Body of pancreas (tissue), 4 donors: ENCODE measurements around the gene MARCHF3. TPM values are rescaled to one million over a fixed set of nuclear protein-coding genes. Genes with fewer than 3 reads are reported as not detected.

Source experiments
- ATAC-seq: fragments of 150-250 bp; one replicate; pipeline ENCODE4 v1.9.1; 2016
- DNase-seq, 4 donors: peaks; one replicate each; pipeline ENCODE4 v3.0.0-alpha.2; 2019
- H3K27ac ChIP-seq, 4 donors: fragments of 200-600 bp; sonication (generic); 1 replicate in 3 of 4; 2 replicates in 1 of 4; pipeline versions ENCODE4 v1.5.1 to v1.6.1; 2016 to 2019; ENCODE audit warnings: mild to moderate bottlenecking in 1 of 4, mixed read lengths in 1 of 4, moderate library complexity in 1 of 4
- H3K27me3 ChIP-seq, 2 donors: fragments of 200-600 bp; sonication (generic); one replicate each; pipeline ENCODE4 v1.6.0; 2016; ENCODE audit warnings: mild to moderate bottlenecking in 1 of 2
- H3K36me3 ChIP-seq, 2 donors: fragments of 200-600 bp; sonication (generic); replicated peaks in 1 of 2; 2 replicates each; pipeline ENCODE4 v1.5.1; 2016; ENCODE audit warnings: low read depth in 2 of 2; ENCODE audit not compliant: insufficient read depth in 1 of 2
- H3K4me1 ChIP-seq: fragments of 200-600 bp; sonication (generic); one replicate; pipeline ENCODE4 v1.6.0; 2016
- H3K4me3 ChIP-seq, 2 donors: fragments of 200-600 bp; sonication (generic); 1 replicate in 1 of 2; 2 replicates in 1 of 2; pipeline ENCODE4 v1.5.1; 2016 to 2019
- H3K9me3 ChIP-seq, 3 donors: fragments of 200-600 bp; sonication (generic); 1 replicate in 2 of 3; 2 replicates in 1 of 3; pipeline ENCODE4 v1.5.1; 2016
- CTCF ChIP-seq, 7 experiments: fragments of 450-650 bp in 4 of 7; fragments of 200-600 bp in 3 of 7; sonication (generic) in 3 of 7; IDR thresholded peaks; one replicate each; pipeline ENCODE4 v1.5.1; 2016 to 2019; ENCODE audit warnings: antibody characterized with exemption in 7 of 7
- POLR2A ChIP-seq, 3 donors: fragments of 450-650 bp; IDR thresholded peaks; one replicate each; pipeline ENCODE4 v1.6.1; 2016; ENCODE audit warnings: antibody characterized with exemption in 3 of 3, mild to moderate bottlenecking in 2 of 3
- WGBS, 2 donors: methylation state at CpG; one replicate each; pipeline ENCODE4 v1.1.5; 2017; 5-methylcytosine and 5-hydroxymethylcytosine counted together
- intact Hi-C: fragments of 100-400 bp; cut with DNase I; formaldehyde crosslinking; loops from one replicate; pipeline ENCODE4 v1.15.1; 2023
- total RNA-seq, 2 donors: library from RNA; depleted of rRNA; stranded (reverse); fragments of >200 nt; gene quantifications; one replicate each; pipeline ENCODE4 v1.1.0, GENCODE V29; 2016

Gene MARCHF3
- total RNA-seq, 2 donors from 2014 or later: 2.1 to 8.2 TPM

- no peak for ATAC-seq
- H3K9me3 ChIP-seq: no peaks in the 10 kb centered on the region
Measured at GRCh38 chr5:126877602-126878001, 152.8 kb downstream of the MARCHF3 start.

GRCh38 chr5:126875303-126875785 is 155.0 kb downstream of the MARCHF3 start:
- TF ChIP-seq POLR2A (IDR thresholded peaks at IDR 0.05) (no peak), CTCF (IDR thresholded peaks at IDR 0.05) (no peak)
- no peaks in the 10 kb centered on the region for H3K9me3 ChIP-seq
- no peak overlapping the region for H3K27ac ChIP-seq
- ATAC-seq (no peak), DNase-seq (no peak)
- no peaks in the 10 kb centered on the region for H3K27me3 ChIP-seq
- no peak overlapping the region for H3K4me3 ChIP-seq
- H3K36me3 ChIP-seq: no peaks in the 10 kb centered on the region
- intact Hi-C loops: no loop called here
- 59 to 74% methylated on average over 11 to 13 of the region's 13 CpGs for WGBS, 2 donors
- no peaks in the 10 kb centered on the region for H3K4me1 ChIP-seq

More at GRCh38 chr5:126877602-126878001, 152.8 kb downstream of the MARCHF3 start:
- WGBS, 2 donors: 79 to 82% methylated on average over 7 of the region's 7 CpGs
- intact Hi-C loops: no loop called here
- no peak for TF ChIP-seq CTCF (IDR thresholded peaks at IDR 0.05)
- no peaks in the 10 kb centered on the region for H3K36me3 ChIP-seq
- no peak overlapping the region for H3K27ac ChIP-seq
- no peak overlapping the region for H3K4me3 ChIP-seq
- DNase-seq: no peak
- no peaks in the 10 kb centered on the region for H3K27me3 ChIP-seq
- H3K4me1 ChIP-seq: no peaks in the 10 kb centered on the region

GRCh38 chr5:126872561-126873354 is 157.6 kb downstream of the MARCHF3 start:
- ATAC-seq (no peak), DNase-seq (no peak)
- 82 to 86% methylated on average over 11 of the region's 11 CpGs for WGBS, 2 donors
- Histone ChIP-seq H3K36me3 (no peaks in the 10 kb centered on the region), H3K27ac (no peak overlapping the region), H3K4me1 (no peaks in the 10 kb centered on the region), H3K27me3 (no peaks in the 10 kb centered on the region), H3K9me3 (no peaks in the 10 kb centered on the region), H3K4me3 (no peak overlapping the region)
- TF ChIP-seq CTCF (IDR thresholded peaks at IDR 0.05) (no peak), POLR2A (IDR thresholded peaks at IDR 0.05) (no peak)
- intact Hi-C loops: no loop called here

GRCh38 chr5:126871441-126871840 is 158.9 kb downstream of the MARCHF3 start:
- no peaks in the 10 kb centered on the region for H3K27me3 ChIP-seq
- TF ChIP-seq CTCF (IDR thresholded peaks at IDR 0.05) (no peak), POLR2A (IDR thresholded peaks at IDR 0.05) (no peak)
- intact Hi-C loops: no loop called here
- DNase-seq (no peak), ATAC-seq (no peak)
- no peaks in the 10 kb centered on the region for H3K4me1 ChIP-seq
- 89 to 90% methylated on average over 6 of the region's 6 CpGs for WGBS, 2 donors
- no peaks in the 10 kb centered on the region for H3K9me3 ChIP-seq
- H3K36me3 ChIP-seq: no peaks in the 10 kb centered on the region
- H3K27ac ChIP-seq: no peak overlapping the region
- no peak overlapping the region for H3K4me3 ChIP-seq

GRCh38 chr5:126869005-126869451 is 161.3 kb downstream of the MARCHF3 start:
- DNase-seq (no peak), ATAC-seq (peak; percentile 33)
- Histone ChIP-seq H3K4me3 (no peak overlapping the region), H3K9me3 (no peaks in the 10 kb centered on the region), H3K4me1 (no peaks in the 10 kb centered on the region), H3K27ac (no peak overlapping the region), H3K36me3 (no peaks in the 10 kb centered on the region), H3K27me3 (no peaks in the 10 kb centered on the region)
- WGBS, 2 donors: 44 to 61% methylated on average over 22 of the region's 22 CpGs
- intact Hi-C loops: no loop called here
- TF ChIP-seq POLR2A (IDR thresholded peaks at IDR 0.05): no peak
- TF ChIP-seq CTCF (IDR thresholded peaks at IDR 0.05): no peak
